ENCODE measurements around the gene PDE1A.

PDE1A gene

GRCh38 chr2:182116774-182117173 is 310.1 kb downstream of the PDE1A start:
- Histone ChIP-seq H3K9me3 (ENCODE audit: control insufficient read depth, insufficient read depth, low read length) (no peaks in the 10 kb centered on the region), H3K27ac (ENCODE audit: low read depth, low read length) (no peak overlapping the region), H3F3A (ENCODE audit: control insufficient read depth, insufficient read depth) (no peaks in the 10 kb centered on the region), H3K79me2 (ENCODE audit: control insufficient read depth, low read length) (no peaks in the 10 kb centered on the region), H3K27me3 (ENCODE audit: control insufficient read depth, low read length) (no peaks in the 10 kb centered on the region), H3K4me3 (ENCODE audit: low read length) (no peak overlapping the region), H3K36me3 (ENCODE audit: control insufficient read depth, low read length) (no peaks in the 10 kb centered on the region), H3K4me2 (ENCODE audit: low read length) (no peak overlapping the region), H4K20me1 (ENCODE audit: control insufficient read depth, insufficient read depth, low read depth, low read length) (no peaks in the 10 kb centered on the region), H3K9me2 (replicated peaks; ENCODE audit: control insufficient read depth, low read length) (no peaks in the 10 kb centered on the region), H3K4me1 (ENCODE audit: control insufficient read depth, low read length) (no peaks in the 10 kb centered on the region)
- TF ChIP-seq CTCF (IDR thresholded peaks at IDR 0.05; ENCODE audit: low read depth, low read length, poor library complexity, severe bottlenecking) (no peak), EZH2phosphoT487 (IDR thresholded peaks at IDR 0.05; ENCODE audit: borderline replicate concordance, low read length) (no peak)

GRCh38 chr2:182115258-182115657 is 311.6 kb downstream of the PDE1A start:
- H3K36me3 ChIP-seq (ENCODE audit: control insufficient read depth, low read length) = no peaks in the 10 kb centered on the region
- H3F3A ChIP-seq (ENCODE audit: control insufficient read depth, insufficient read depth) = no peaks in the 10 kb centered on the region
- no peaks in the 10 kb centered on the region for H3K79me2 ChIP-seq (ENCODE audit: control insufficient read depth, low read length)
- no peaks in the 10 kb centered on the region for H3K9me2 ChIP-seq (replicated peaks; ENCODE audit: control insufficient read depth, low read length)
- no peaks in the 10 kb centered on the region for H3K4me1 ChIP-seq (ENCODE audit: control insufficient read depth, low read length)
- no peak overlapping the region for H3K27ac ChIP-seq (ENCODE audit: low read depth, low read length)
- no peak for TF ChIP-seq EZH2phosphoT487 (IDR thresholded peaks at IDR 0.05; ENCODE audit: borderline replicate concordance, low read length)
- no peak for TF ChIP-seq CTCF (IDR thresholded peaks at IDR 0.05; ENCODE audit: low read depth, low read length, poor library complexity, severe bottlenecking)
- no peak overlapping the region for H3K4me3 ChIP-seq (ENCODE audit: low read length)
- no peaks in the 10 kb centered on the region for H3K27me3 ChIP-seq (ENCODE audit: control insufficient read depth, low read length)
- H3K9me3 ChIP-seq (ENCODE audit: control insufficient read depth, insufficient read depth, low read length) = no peaks in the 10 kb centered on the region
- H4K20me1 ChIP-seq (ENCODE audit: control insufficient read depth, insufficient read depth, low read depth, low read length) = no peaks in the 10 kb centered on the region
- no peak overlapping the region for H3K4me2 ChIP-seq (ENCODE audit: low read length)

GRCh38 chr2:182113334-182113733 is 313.5 kb downstream of the PDE1A start:
- Histone ChIP-seq H3K4me1 (ENCODE audit: control insufficient read depth, low read length) (no peaks in the 10 kb centered on the region), H3K9me3 (ENCODE audit: control insufficient read depth, insufficient read depth, low read length) (no peaks in the 10 kb centered on the region), H4K20me1 (ENCODE audit: control insufficient read depth, insufficient read depth, low read depth, low read length) (no peaks in the 10 kb centered on the region), H3K27me3 (ENCODE audit: control insufficient read depth, low read length) (no peaks in the 10 kb centered on the region), H3K79me2 (ENCODE audit: control insufficient read depth, low read length) (no peaks in the 10 kb centered on the region), H3K4me3 (ENCODE audit: low read length) (no peak overlapping the region), H3K4me2 (ENCODE audit: low read length) (no peak overlapping the region), H3K36me3 (ENCODE audit: control insufficient read depth, low read length) (no peaks in the 10 kb centered on the region), H3K27ac (ENCODE audit: low read depth, low read length) (no peak overlapping the region), H3F3A (ENCODE audit: control insufficient read depth, insufficient read depth) (no peaks in the 10 kb centered on the region), H3K9me2 (replicated peaks; ENCODE audit: control insufficient read depth, low read length) (no peaks in the 10 kb centered on the region)
- TF ChIP-seq EZH2phosphoT487 (IDR thresholded peaks at IDR 0.05; ENCODE audit: borderline replicate concordance, low read length) = no peak
- no peak for TF ChIP-seq CTCF (IDR thresholded peaks at IDR 0.05; ENCODE audit: low read depth, low read length, poor library complexity, severe bottlenecking)

- Histone ChIP-seq H3K79me2 (ENCODE audit: control insufficient read depth, low read length) (no peaks in the 10 kb centered on the region), H3K4me3 (ENCODE audit: low read length) (no peak overlapping the region), H3K27me3 (ENCODE audit: control insufficient read depth, low read length) (no peaks in the 10 kb centered on the region), H3K9me3 (ENCODE audit: control insufficient read depth, insufficient read depth, low read length) (no peaks in the 10 kb centered on the region), H3F3A (ENCODE audit: control insufficient read depth, insufficient read depth) (no peaks in the 10 kb centered on the region), H3K4me2 (ENCODE audit: low read length) (no peak overlapping the region), H3K27ac (ENCODE audit: low read depth, low read length) (no peak overlapping the region), H3K36me3 (ENCODE audit: control insufficient read depth, low read length) (no peaks in the 10 kb centered on the region), H4K20me1 (ENCODE audit: control insufficient read depth, insufficient read depth, low read depth, low read length) (no peaks in the 10 kb centered on the region), H3K9me2 (replicated peaks; ENCODE audit: control insufficient read depth, low read length) (no peaks in the 10 kb centered on the region), H3K4me1 (ENCODE audit: control insufficient read depth, low read length) (no peaks in the 10 kb centered on the region)
- TF ChIP-seq EZH2phosphoT487 (IDR thresholded peaks at IDR 0.05; ENCODE audit: borderline replicate concordance, low read length) (no peak), CTCF (IDR thresholded peaks at IDR 0.05; ENCODE audit: low read depth, low read length, poor library complexity, severe bottlenecking) (no peak)
Measured at GRCh38 chr2:182110347-182110746, 316.5 kb downstream of the PDE1A start.

Data from DOHH2 (cell line).